Measurements from ENCODE around the gene RNLS. TPM values are rescaled to one million over a fixed set of nuclear protein-coding genes. Genes with fewer than 3 reads are reported as not detected.

RNLS gene
- total and polyA plus RNA-seq, 2 of the 8 experiments (the other 6 are each of a cell fraction or from before 2014, with no cell fraction given): 7.5 to 12.7 TPM

DNA sequence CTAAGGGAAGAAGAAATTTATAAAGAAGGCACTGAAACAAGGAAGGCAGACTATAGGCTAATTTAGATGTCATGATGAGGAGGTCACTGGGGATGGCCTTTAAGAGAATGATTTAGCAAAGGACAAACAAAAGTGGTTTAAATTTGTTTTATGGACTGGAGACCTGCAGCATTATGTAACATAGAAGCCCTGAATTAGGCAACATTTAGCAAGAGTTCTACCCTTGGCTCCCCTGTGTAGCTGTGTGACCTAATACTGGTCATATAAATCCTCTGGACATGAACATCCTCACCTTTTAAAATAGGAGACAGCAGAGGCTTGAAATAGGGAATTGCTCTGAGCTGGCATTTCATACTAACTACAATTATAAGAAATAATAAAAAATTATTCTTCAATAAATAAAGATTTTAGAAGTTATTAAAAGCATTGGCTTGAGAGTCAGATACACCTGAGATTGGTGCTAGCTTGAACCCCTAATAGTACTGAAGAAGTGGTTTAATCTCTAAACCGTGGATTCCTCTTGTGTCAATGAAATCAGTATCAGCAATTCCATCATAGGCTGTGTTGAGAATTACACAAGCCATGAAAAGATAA lies 48.9 kb downstream of the RNLS start:
- DNase-seq (ENCODE audit: low read depth in 1 of 2, low spot score in 2 of 2) (no peak), FAIRE-seq (no peak)
- Histone ChIP-seq H4K5ac (ENCODE audit: insufficient read length, low read depth, low read length) (no peak overlapping the region), H3K27ac (ENCODE audit: low read depth, low read length) (no peak overlapping the region), H3K36me3 (ENCODE audit: control insufficient read depth in 2 of 4, insufficient read depth in 4 of 4, low read length in 3 of 4) (no peaks in the 10 kb centered on the region), H3K4ac (replicated peaks; ENCODE audit: insufficient read length, low read depth, low read length) (no peak overlapping the region), H3K14ac (ENCODE audit: insufficient read length) (no peak overlapping the region), H2BK12ac (ENCODE audit: low read depth, low read length) (no peak overlapping the region), H3K79me2 (ENCODE audit: control insufficient read depth in 1 of 2, insufficient read depth in 2 of 2, low read length in 2 of 2) (no peaks in the 10 kb centered on the region), H3K9me3 (ENCODE audit: insufficient read depth in 2 of 2, low read depth in 1 of 2, low read length in 1 of 2) (no peaks in the 10 kb centered on the region), H3K23me2 (ENCODE audit: low read depth, low read length) (no peaks in the 10 kb centered on the region), H3K56ac (replicated peaks; ENCODE audit: insufficient read length, low read depth, low read length) (no peak overlapping the region), H2BK5ac (ENCODE audit: low read depth, low read length) (no peak overlapping the region), H3K4me3 (ENCODE audit: extremely low read depth in 1 of 4, insufficient read depth in 2 of 4, low read depth in 3 of 4, low read length in 4 of 4) (no peak overlapping the region), H3K27me3 (replicated peaks in 1 of 4; ENCODE audit: control insufficient read depth in 3 of 4, extremely low read depth in 1 of 4, insufficient read depth in 3 of 4, low read length in 3 of 4) (no peaks in the 10 kb centered on the region; a peak in 1 of 7 replicates), H2BK15ac (ENCODE audit: low read length) (no peak overlapping the region), H4K8ac (ENCODE audit: extremely low read depth, insufficient read depth, low read length) (no peak overlapping the region), H3K79me1 (ENCODE audit: low read depth, low read length) (no peaks in the 10 kb centered on the region), H4K20me1 (replicated peaks in 1 of 2; ENCODE audit: control insufficient read depth in 1 of 2, insufficient read depth in 2 of 2, low read length in 2 of 2) (no peaks in the 10 kb centered on the region), H3K4me1 (replicated peaks in 1 of 4; ENCODE audit: control insufficient read depth in 3 of 4, insufficient read depth in 4 of 4, low read length in 3 of 4) (no peaks in the 10 kb centered on the region), H2BK120ac (replicated peaks; ENCODE audit: low read depth, low read length) (no peak overlapping the region), H2AFZ (ENCODE audit: low read length) (no peak overlapping the region), H2BK20ac (ENCODE audit: low read length) (no peak overlapping the region), H3K4me2 (ENCODE audit: insufficient read depth in 1 of 2, low read depth in 2 of 2, low read length in 2 of 2) (no peak overlapping the region), H4K91ac (replicated peaks; ENCODE audit: insufficient read length, low read length) (no peak overlapping the region), H3K9ac (replicated peaks in 1 of 4; ENCODE audit: extremely low read depth in 1 of 4, low read depth in 3 of 4, low read length in 3 of 4) (no peak overlapping the region), H3K23ac (ENCODE audit: insufficient read length) (no peak overlapping the region), H3K18ac (ENCODE audit: extremely low read depth, low read length) (no peak overlapping the region), H2AK5ac (ENCODE audit: low read depth, low read length) (no peak overlapping the region)
- CTCF ChIA-PET (ENCODE audit: partially characterized antibody): interaction anchor here (0.6 to 1.1 kb wide), 2 partner anchors 464 to 682 kb away, joined by 3 to 4 read pairs; no protein-coding TSS in a partner anchor
- WGBS, 2 experiments (ENCODE audit: extremely low coverage in 1 of 2, insufficient coverage in 1 of 2, insufficient read length in 1 of 2, insufficient replicate concordance in 2 of 2, low coverage in 1 of 2, low lambda C conversion rate in 2 of 2, missing lambda C conversion rate in 1 of 2): 100% methylated on average over 1 of the region's 1 CpG; no CpG with 5 or more reads in 1 of the 2 experiments
- POLR2A ChIA-PET (ENCODE audit: partially characterized antibody): no interaction called here
- TF ChIP-seq MAFK (IDR thresholded peaks at IDR 0.05; ENCODE audit: low read depth, low read length): no peak
- TF ChIP-seq SIN3A (conservative IDR thresholded peaks at IDR 0.05 in 1 of 2, IDR thresholded peaks at IDR 0.05 in 1 of 2; ENCODE audit: low read depth in 1 of 2, low read length in 2 of 2): no peak
- TF ChIP-seq TAF7 (optimal IDR thresholded peaks at IDR 0.05; ENCODE audit: borderline replicate concordance, low read depth, low read length): no peak
- TF ChIP-seq, protein P1, sequence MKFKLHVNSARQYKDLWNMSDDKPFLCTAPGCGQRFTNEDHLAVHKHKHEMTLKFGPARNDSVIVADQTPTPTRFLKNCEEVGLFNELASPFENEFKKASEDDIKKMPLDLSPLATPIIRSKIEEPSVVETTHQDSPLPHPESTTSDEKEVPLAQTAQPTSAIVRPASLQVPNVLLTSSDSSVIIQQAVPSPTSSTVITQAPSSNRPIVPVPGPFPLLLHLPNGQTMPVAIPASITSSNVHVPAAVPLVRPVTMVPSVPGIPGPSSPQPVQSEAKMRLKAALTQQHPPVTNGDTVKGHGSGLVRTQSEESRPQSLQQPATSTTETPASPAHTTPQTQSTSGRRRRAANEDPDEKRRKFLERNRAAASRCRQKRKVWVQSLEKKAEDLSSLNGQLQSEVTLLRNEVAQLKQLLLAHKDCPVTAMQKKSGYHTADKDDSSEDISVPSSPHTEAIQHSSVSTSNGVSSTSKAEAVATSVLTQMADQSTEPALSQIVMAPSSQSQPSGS (IDR thresholded peaks at IDR 0.05; ENCODE audit: low read length): no peak
- TF ChIP-seq EZH2 (IDR thresholded peaks at IDR 0.05; ENCODE audit: low read depth, low read length, severe bottlenecking): no peak
- no peak for TF ChIP-seq CTBP2 (IDR thresholded peaks at IDR 0.05; ENCODE audit: borderline replicate concordance, insufficient read depth, insufficient read length, low read length)
